HG03460 (cell line): ENCODE data around the gene ADGRF1.

Experiments
- ATAC-seq: cut with Tn5 transposase; IDR thresholded peaks from one replicate; pipeline ENCODE4 v1.9.1; 2021; ENCODE audit not compliant: unreplicated experiment

ADGRF1 gene

DNA sequence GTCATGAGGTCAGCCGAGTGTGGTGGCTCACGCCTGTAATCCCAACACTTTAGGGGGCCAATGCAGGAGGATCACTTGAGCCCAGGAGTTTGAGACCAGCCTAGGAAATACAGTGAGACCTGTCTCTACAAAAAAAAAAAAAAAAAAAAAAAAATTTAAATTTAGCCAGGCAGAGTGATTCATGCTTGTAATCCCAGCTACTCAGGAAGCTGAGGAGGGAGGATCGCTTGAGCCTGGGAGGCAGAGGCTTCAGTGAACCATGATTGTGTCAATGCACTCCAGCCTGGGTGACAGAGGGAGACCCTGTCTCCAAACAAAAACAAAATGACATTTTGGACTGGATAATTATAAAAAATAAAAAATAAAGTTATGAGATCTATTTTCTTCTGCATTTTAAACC is 56.2 kb downstream of the ADGRF1 start:
- ATAC-seq = no peak

DNA sequence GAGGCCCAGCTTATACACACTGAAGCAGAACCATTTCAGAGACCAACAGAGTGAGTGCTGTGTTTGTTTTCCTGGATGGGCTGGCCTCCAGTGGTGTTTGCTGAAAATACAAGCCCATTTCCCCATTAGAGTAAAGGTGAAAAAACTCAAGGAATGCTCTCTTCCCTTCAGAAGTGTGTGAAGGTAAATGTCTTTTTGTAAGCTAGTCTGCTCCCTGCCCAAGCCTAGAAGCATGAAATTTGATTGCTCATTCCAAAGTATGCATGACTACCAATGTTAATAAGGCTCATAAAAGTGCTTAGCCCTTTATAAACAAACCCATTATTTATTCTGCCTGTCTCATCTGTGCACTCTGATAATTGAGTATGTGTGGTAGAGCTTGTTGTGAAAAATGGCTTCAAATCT is 59.1 kb downstream of the ADGRF1 start:
- ATAC-seq = no peak

DNA sequence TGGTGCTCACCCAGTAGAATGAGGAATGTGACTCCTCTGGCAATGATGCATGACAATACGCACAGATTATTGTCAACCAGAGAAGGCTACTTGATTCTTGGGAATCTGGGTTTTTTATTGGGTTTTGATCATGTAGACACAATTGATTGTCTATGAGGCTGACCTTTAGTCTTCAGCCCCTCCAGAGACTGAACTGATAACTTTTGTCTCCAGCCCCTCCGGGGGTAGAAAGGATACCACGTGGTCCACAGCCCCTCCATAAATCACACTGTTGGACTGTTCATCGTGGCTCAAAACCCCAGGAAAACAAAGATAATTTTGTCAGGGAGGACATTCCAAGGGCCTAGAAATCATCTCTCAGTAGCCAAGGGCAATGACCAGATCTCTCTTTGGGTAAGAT is 62.9 kb downstream of the ADGRF1 start:
- no peak for ATAC-seq

DNA sequence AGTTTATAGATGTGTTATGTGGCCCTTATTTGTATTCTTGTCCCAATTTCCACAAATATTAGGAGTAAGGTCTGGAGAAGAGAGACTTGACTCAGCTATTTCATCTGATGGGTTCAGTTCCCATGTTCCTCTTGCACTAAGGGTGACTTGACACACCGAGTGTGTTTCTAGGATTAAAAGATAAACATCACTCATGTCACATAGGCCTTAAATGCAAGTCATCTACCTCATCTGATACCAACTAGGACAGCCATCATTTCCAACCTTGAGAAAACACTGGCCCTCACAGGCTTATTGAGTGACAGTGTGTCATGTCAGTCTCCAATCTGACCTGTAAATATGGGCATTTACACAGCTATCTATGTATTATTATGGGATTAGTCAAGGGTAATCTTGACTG is 67.3 kb downstream of the ADGRF1 start:
- no peak for ATAC-seq

DNA sequence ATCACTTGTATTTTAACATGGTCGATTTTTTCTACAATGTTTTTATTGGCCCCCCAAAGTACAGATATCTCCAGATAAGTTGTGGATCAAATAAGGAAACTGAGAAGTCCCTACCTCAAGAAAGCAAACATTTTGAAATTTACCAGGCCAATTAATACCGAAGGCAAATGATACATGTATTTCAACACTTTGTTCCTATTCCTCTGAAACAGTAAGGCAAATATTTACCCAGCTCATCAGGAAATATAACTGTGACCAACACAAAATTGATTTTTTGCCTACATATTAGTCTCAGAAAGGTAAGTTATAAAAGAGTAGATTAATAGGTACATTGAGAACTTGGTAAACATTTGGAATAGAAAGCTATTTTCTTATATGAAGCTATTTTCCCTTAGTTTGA is 69.1 kb downstream of the ADGRF1 start:
- ATAC-seq = no peak

DNA sequence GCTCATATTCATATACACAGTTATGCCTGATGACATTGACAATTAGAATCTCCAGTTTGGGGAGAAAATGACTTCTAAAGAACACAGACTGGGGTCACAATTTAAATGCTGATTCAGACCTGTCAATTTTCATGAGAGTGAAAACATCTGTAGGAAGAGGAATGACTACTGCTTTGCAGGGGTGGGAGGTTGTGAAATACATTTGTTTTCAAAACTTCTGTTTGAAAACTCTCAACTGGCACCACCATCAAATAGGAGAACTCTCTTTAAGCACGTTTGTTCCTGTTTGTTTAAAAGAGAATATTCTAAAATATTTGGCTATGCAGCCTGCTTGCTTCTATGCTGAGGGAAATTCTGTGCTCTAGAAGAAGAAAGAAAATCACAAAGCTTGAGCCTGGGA is 69.6 kb downstream of the ADGRF1 start:
- no peak for ATAC-seq

DNA sequence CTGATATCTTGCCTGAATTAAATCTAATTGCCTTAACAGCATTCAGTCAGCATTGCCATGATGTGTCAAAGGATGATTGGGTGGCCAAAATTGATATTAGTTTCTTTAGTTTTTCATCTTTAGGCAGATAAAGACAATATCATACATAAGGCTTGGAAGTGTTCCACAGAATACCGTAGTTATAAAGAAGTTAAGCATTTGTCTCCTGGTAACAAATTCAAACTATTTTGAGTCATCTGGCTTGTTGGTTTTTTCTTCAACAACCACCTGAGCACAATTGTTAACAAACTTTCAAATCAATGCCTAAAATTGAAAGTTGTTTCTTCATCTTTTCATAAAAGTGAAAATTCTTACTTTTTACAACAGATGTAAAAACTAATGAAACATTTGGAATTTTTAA is 72.9 kb downstream of the ADGRF1 start:
- no peak for ATAC-seq

DNA sequence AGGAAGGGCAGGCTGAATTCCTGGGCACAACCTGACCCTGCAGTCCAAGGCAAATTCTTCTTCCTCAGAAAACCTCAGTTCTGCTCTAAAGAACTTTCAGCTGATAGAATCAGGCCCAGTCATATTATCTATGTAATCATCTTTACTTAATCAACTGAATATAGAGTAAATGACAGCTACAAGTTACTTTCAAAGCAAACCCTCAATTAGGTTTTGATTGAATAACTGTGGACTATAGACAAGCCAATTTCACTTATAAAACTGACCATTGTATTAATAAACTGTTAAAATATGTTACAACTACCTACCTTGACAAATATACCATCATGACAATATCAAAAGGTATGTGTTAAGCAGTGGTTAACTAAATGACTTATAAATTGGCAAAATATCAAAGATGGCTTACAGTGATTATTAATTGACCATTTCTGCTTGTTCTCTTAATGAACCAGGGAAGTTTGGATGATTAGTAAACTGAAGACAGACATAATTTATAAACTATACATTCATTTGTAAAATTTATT is 74.2 kb downstream of the ADGRF1 start:
- no peak for ATAC-seq

DNA sequence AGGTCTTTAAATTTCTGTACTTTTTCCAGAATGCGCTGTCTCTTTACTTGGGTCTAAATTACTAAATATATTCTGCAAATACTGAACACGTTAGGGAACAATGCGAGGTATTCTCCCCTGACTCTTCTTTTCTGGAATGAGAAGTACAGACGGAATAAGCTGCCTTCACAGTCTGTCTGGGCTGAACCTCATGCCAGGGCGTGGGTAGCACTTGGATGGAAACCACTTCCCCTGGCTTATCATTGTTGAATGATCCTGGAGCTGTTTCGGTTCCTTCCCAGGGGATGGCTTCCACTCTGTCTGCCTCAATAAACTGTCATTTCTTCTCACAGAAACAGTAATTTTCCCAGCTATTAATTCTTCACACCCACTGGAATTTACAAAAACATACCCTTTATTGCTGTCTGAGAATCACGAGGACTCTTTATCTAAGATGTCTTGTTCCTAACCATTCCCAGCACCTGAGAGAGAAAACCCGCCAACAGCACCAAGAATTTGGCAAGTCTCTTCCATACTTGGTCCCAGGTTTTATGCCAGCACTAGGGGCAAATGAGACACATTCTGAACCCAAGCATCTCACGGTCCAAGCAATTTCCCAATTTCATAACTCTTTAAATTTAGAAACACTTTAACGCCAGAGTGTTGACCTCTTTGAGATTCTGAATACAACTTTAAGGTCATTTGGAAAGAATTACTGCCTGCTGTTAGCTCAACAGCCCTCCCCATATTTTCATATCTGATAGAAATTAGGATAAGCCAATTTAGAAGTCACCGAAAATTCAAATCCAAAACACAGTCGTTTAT is 77.2 kb downstream of the ADGRF1 start:
- no peak for ATAC-seq

DNA sequence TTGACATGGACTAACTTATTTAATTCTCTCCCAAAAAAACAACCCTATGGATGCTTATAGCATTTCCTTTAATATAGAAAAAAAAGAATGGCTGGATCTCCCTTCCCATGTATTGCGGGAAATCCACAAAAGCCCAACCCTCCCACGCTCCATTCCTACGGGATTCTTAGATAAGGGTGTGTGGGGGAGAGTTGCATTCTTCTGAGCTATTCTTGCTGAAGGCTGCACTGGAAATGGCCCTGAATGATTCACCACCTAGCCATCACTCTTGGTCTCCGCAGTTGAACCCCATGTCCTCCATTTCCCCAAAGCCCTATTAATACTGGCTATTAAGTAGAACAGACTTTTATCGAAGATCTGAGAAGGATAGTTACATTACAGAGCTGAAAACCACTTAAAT is 78.5 kb downstream of the ADGRF1 start:
- ATAC-seq = no peak

DNA sequence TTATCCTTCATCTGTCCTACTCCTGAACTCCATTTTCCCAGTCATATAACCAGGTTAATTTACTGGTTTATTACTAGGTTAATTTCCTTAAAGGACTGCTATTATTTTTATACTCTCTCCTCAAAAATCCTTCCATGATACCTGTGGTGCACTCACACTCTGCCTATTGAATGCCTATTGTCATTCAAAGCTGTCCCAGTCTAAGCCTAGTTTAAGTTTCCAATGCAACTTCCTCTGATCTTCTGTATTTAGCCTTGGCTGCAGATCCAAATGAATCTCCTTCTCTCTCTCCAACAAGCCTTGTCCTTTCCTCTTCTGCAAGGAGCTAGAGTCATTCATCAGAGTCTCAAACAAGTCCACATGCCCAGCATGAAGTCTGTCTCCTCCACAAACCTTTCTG is 79.1 kb downstream of the ADGRF1 start:
- ATAC-seq = no peak

DNA sequence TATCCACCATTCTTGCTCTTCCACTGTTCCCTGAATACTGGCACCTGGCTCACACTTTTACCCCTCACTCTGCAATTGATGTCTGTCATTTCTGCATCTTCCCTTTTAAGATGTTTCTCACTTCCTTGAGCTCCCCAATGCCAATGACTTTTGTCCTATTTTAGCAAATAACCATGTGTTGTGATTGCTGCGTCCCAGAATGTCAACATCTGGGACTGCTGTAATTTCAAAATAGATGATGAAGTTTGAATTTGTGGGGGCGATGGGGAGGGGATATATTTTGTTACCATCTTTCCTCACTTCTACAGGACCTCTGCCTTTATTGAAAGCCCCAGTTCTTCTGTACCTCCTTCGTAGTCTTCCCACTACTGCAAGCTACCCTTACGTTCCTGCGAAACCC is 80.4 kb downstream of the ADGRF1 start:
- no peak for ATAC-seq

DNA sequence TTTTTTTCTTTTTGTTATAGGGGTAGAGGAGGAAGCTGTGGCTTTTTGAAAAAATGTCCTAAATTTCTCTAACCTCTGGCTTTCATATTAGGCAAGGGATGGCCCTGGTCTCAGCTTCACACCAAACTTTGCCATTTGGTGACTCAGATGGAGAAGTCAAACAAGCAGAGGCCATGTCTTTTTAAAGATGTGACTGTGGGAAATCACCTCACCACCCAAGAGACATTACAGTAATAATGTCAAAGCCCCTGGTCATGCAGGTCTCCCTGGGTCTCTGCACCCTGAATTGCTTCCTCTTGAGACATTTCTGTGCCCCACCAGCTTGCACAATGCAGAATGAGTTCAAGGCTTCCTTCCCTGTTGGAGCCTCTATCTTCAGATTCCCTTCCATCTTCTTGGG is 80.9 kb downstream of the ADGRF1 start:
- ATAC-seq = no peak

DNA sequence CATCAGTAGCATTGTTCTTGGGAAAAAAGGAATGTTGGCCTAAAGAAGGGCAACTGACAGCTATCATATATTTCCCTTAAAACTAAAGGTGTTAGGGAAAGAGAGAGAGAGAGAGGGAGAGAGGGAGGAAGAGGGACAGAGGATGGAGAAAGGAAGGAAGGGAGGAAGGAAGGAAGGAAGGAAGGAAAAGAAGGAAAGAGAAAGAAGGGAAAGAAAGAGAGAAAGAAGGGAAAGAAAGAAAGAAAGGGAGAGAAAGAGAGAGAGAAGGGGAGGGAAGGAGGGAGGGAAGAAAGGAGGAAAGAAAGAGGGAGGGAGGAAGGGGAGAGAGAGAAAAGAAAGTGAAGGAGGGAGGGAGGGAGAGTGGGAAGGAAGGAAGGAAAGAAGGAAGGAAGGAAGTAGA is 82.7 kb downstream of the ADGRF1 start:
- ATAC-seq = no peak

DNA sequence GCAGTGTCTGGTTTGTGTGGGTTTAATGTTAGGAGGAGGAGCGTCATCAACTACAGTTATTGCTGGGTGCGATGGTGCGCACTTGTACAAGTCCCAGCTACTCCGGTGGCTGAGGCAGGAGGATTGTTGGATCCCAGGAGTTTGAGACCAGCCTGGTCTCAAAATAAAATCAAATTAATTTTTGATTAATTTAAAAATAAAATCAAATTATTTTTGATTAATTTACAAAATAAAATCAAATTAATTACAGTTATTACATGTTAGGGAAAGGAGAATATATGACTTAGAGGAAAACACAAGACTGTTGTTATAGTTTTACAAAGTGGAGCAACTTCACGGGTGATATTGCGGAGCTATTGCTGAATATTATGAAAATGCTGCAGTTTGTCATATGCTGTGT is 85.7 kb downstream of the ADGRF1 start:
- no peak for ATAC-seq

DNA sequence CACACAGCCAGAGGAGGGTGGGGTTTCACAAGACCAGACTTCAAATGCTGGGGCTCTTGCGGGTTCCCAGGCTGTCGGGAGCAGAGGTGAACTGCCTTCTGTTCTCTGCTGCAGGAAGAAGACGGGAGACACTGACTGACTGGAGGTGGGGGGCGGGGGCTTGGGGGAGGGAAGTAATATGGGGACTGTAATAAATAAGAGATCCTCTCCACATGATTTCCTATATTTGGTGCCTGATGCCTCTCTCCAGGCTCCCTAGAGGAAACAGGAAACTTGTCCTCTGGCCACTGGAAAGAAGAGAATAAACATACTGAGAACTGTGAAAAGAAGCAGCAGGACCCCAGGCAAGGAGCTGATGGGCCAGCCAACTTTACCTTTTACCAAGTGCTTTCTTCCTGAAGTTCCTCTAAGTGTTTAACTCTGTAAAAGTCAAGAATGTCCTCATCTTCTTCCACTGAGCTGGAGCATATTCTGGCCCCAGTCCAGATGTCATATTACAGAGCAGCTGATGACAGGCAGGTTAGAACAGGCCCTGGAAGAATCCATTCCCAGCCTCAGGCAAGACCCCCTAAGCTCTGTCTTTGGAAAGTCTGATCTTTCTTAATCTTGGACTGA is 87.2 kb downstream of the ADGRF1 start:
- ATAC-seq = no peak

DNA sequence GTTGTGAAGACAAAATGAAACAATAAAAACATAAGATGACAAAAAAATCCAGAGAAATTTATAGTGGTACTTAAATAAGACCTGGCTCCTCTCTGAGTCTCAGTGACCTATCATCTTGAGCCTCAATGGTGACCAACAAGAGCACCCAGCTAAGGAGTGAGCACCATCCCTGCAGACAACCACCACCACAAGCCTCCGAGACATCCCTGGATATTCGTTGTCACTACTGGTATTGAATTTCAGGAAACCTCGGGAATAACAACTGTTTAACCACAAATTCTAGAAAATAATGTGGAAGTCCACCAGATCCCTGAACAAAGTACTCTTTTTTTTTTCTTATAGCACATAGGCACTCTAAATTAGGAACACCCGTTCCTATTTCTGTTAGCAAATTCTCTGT is 88.2 kb downstream of the ADGRF1 start:
- no peak for ATAC-seq

DNA sequence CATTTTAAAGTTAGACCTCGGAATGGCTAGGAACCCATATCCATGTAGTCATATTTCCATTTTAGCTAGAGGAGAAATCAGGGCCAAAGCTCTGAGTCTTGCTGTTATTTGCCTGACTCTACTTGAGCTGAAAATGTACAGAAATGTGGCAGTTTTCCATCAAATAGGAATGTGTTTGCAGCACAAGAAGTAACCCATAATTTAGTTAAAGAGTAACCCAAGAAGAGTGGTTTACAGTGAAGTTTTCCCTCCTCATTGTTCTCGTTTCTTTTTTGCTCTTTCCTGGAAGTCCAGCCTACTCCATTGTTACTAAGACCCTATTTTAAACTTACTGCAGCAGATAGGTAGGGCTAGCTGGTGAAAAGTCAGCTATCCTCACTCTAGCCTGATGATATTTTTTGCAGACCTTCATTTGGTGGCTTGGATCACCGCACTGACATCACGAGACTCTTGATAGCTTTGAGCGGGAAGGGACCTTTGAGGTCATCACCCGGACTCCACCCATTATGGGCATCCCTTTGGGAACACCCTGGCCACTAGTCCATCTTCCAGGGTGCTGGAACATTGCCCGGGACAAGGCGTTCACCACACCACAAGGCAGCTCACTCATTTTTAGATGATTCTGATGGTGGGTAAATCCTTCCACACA is 92.4 kb downstream of the ADGRF1 start:
- ATAC-seq = no peak

DNA sequence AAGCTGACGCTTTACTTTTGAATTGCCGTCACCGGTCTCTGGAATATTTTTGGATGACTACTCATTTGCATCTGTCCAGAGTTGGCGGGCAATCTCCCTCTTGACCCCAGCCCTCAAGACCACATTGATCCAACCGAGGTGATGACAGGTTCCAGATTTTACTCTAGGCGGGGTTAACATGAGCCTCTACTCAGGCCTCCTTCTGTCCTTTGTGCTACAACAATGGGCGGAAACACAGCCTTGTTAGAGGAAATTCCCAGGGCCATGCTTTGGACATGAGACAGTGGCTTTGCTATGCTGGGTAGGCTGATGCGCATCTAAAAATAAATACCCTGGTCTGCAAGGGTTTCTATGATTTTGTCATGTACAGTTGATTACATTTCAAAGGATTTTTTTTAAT is 93.4 kb downstream of the ADGRF1 start:
- ATAC-seq = no peak
